DND-41 (cell line): ENCODE results near the gene TTLL11.

Experiments used
- CTCF ChIP-seq: IDR thresholded peaks from 2 replicates; pipeline ENCODE4 v1.5.1; 2012; ENCODE audit warnings: borderline replicate concordance, low read length, moderate library complexity, mild to moderate bottlenecking; ENCODE audit not compliant: poor library complexity, severe bottlenecking; ENCODE audit errors: extremely low read depth
- EZH2 ChIP-seq: IDR thresholded peaks from 3 replicates; pipeline ENCODE4 v1.6.1; 2012; ENCODE audit warnings: borderline replicate concordance, low read depth, mild to moderate bottlenecking, moderate library complexity, low read length, inconsistent platforms; ENCODE audit not compliant: severe bottlenecking

- no peak for TF ChIP-seq CTCF
- TF ChIP-seq EZH2: no peak
These were observed 197.1 kb downstream of the TTLL11 start for GRCh38 chr9:121895818-121896544.
